ENCODE data around the gene DCUN1D1.

DNA sequence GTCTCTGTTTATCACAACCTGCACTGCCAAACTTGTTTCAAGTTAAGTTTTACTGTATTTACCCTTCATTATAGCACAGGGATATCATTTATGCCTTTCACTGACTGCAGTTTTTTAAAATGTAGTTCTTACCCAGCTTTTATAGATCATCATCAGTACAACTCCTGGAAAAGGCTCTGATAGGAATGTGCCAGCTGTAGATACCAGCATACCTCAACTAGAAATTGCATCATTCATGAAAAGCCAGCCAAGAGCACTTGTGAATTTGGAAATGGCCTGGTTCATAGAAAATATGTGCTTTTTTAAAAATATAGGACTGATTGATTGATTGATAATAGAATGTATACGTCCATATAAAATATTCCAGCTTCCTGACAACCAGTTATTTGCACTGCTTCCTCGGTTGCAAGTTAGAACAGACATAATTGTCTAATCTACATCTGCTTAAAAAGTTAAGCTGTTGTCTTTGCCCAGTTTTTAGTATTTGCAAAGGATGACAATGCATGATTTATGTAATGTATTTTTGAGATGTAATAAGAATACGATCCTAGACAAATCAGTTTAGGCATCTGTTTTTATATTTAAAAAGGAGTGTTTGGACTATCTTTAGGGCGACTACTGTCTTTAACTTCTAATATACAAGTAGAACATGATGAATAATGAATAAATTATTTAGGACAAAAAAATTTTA, 58.5 kb downstream of the DCUN1D1 start:
- TF ChIP-seq ZNF274 (IDR thresholded peaks at IDR 0.05; ENCODE audit: low read depth, low read length): no peak
- no peak for TF ChIP-seq YY1 (IDR thresholded peaks at IDR 0.05; ENCODE audit: insufficient read depth, insufficient read length)
- no peak for TF ChIP-seq SUZ12 (IDR thresholded peaks at IDR 0.05; ENCODE audit: extremely low read depth, insufficient read depth, insufficient read length)
